K562 (cell line): ENCODE measurements around the gene SUCO. TPM values are rescaled to one million over a fixed set of nuclear protein-coding genes. Genes with fewer than 3 reads are reported as not detected.
A peak's percentile ranks its signal among the peaks of the same experiment; 100 is the strongest.

Source experiments
- BCL6 ChIP-seq: fragments of 250-450 bp; sonication (Bioruptor Pico); IDR thresholded peaks from 2 replicates; pipeline ENCODE4 v1.4.0; 2020
- CBFA2T3 ChIP-seq: fragments of 450-650 bp; IDR thresholded peaks from 2 replicates; pipeline ENCODE4 v1.6.1; 2017
- CREB3L1 ChIP-seq: fragments of 450-650 bp; IDR thresholded peaks from 2 replicates; pipeline ENCODE4 v1.6.1; 2014; ENCODE audit warnings: low read depth, mild to moderate bottlenecking, moderate library complexity, borderline replicate concordance
- E2F4 ChIP-seq: sonication (generic); formaldehyde crosslinking; IDR thresholded peaks from 2 replicates; pipeline ENCODE4 v1.8.0; 2022; ENCODE audit warnings: mild to moderate bottlenecking, low read depth, missing genetic modification reagents
- FOSL1 ChIP-seq: fragments of 200-800 bp; sonication (Bioruptor generic); conservative IDR thresholded peaks from 2 replicates; pipeline ENCODE4 v1.6.1; 2016; ENCODE audit warnings: missing genetic modification characterization, missing compliant biosample characterization
- FOXP1 ChIP-seq: sonication (generic); formaldehyde crosslinking; IDR thresholded peaks from 2 replicates; pipeline ENCODE4 v1.8.0; 2022; ENCODE audit warnings: mild to moderate bottlenecking, missing genetic modification reagents
- HCFC1 ChIP-seq: IDR thresholded peaks from 2 replicates; pipeline ENCODE4 v1.6.1; 2012; ENCODE audit warnings: low read depth, low read length, improper control_type of control experiment
- HDAC6 ChIP-seq: IDR thresholded peaks from 2 replicates; pipeline ENCODE4 v1.6.1; 2012; ENCODE audit warnings: low read depth, mild to moderate bottlenecking, control low read depth, inconsistent platforms, low read length, moderate library complexity
- HEY1 ChIP-seq: fragments of 250-450 bp; sonication (Bioruptor Pico); IDR thresholded peaks from 2 replicates; pipeline ENCODE4 v1.5.0; 2020; ENCODE audit warnings: mild to moderate bottlenecking, moderate library complexity, borderline replicate concordance
- MEIS2 ChIP-seq: fragments of 450-650 bp; IDR thresholded peaks from 2 replicates; pipeline ENCODE4 v1.6.1; 2014; ENCODE audit warnings: mild to moderate bottlenecking; ENCODE audit not compliant: partially characterized antibody
- MTA2 ChIP-seq: fragments of 450-650 bp; IDR thresholded peaks from 2 replicates; pipeline ENCODE4 v1.6.1; 2016; ENCODE audit warnings: low read depth
- MYBL2 ChIP-seq, 2 experiments: fragments of 450-650 bp in 1 of 2; sonication (generic) in 1 of 2; formaldehyde crosslinking in 1 of 2; IDR thresholded peaks; 2 replicates each; pipeline versions ENCODE4 v1.6.1 to v1.8.1; 2017 to 2022; ENCODE audit warnings: borderline replicate concordance in 1 of 2, inconsistent platforms in 1 of 2, low read depth in 1 of 2, mild to moderate bottlenecking in 1 of 2, missing genetic modification reagents in 1 of 2, moderate library complexity in 1 of 2
- NCOA2 ChIP-seq, 2 experiments: fragments of 450-650 bp; IDR thresholded peaks; 2 replicates each; pipeline ENCODE4 v1.6.1; 2018; ENCODE audit warnings: mild to moderate bottlenecking in 2 of 2, moderate library complexity in 1 of 2; ENCODE audit not compliant: partially characterized antibody in 2 of 2
- SMARCA4 ChIP-seq: fragments of 450-650 bp; IDR thresholded peaks from 2 replicates; pipeline ENCODE4 v1.6.1; 2016
- SRSF9 ChIP-seq: fragments of 200-400 bp; formaldehyde crosslinking; IDR thresholded peaks from 2 replicates; pipeline ENCODE4 v1.6.1; 2017; ENCODE audit warnings: low read depth, low read length, borderline replicate concordance
- STAG1 ChIP-seq: sonication (generic); formaldehyde crosslinking; IDR thresholded peaks from 2 replicates; pipeline ENCODE4 v1.5.0; 2020; ENCODE audit warnings: missing genetic modification reagents, borderline replicate concordance
- SUPT5H ChIP-seq: fragments of 450-650 bp; IDR thresholded peaks from 2 replicates; pipeline ENCODE4 v1.6.1; 2016
- ZBTB34 ChIP-seq: fragments of 250-450 bp; sonication (Bioruptor Pico); IDR thresholded peaks from 2 replicates; pipeline ENCODE4 v1.8.0; 2021; ENCODE audit warnings: mild to moderate bottlenecking, moderate library complexity
- ZFP30 ChIP-seq: fragments of 250-450 bp; sonication (Bioruptor Pico); IDR thresholded peaks from 2 replicates; pipeline ENCODE4 v1.8.0; 2022; ENCODE audit warnings: moderate library complexity, mild to moderate bottlenecking, inconsistent platforms, borderline replicate concordance
- ZNF436 ChIP-seq: fragments of 250-450, 450-650 bp; sonication (Bioruptor Pico); formaldehyde crosslinking; IDR thresholded peaks from 2 replicates; pipeline ENCODE4 v1.7.0; 2020; ENCODE audit warnings: mild to moderate bottlenecking
- ZNF449 ChIP-seq: fragments of 250-450 bp; sonication (Bioruptor Pico); IDR thresholded peaks from 2 replicates; pipeline ENCODE4 v1.8.0; 2022; ENCODE audit warnings: moderate library complexity, mild to moderate bottlenecking, inconsistent platforms
- ZNF668 ChIP-seq: fragments of 250-450 bp; sonication (Bioruptor Pico); IDR thresholded peaks from 2 replicates; pipeline ENCODE4 v1.8.0; 2022; ENCODE audit warnings: mild to moderate bottlenecking, inconsistent platforms
- ZNF695 ChIP-seq: fragments of 450-650 bp; formaldehyde crosslinking; IDR thresholded peaks from 2 replicates; pipeline ENCODE4 v1.4.0; 2020; ENCODE audit warnings: mild to moderate bottlenecking, moderate library complexity
- ZNF785 ChIP-seq: fragments of 250-450 bp; sonication (Bioruptor Pico); IDR thresholded peaks from 2 replicates; pipeline ENCODE4 v1.4.0; 2020; ENCODE audit warnings: mild to moderate bottlenecking
- polyA plus RNA-seq, 8 experiments: library from polyadenylated mRNA; depleted of rRNA in 4 of 8; stranded (reverse) in 5 of 8; unstranded in 3 of 8; fragments of >200 nt; fragmentation: Nextera tagmentation in 2 of 8; fragmentation: Illumina TruSeq in 1 of 8; extraction: Ambion mirVana in 2 of 8; extraction: Trizol in 1 of 8; gene quantifications; 2 replicates each; pipeline versions ENCODE4 v1.2.1 to v1.2.3, GENCODE V29; 2011 to 2014; ENCODE audit warnings: inconsistent platforms in 1 of 8, missing spikeins in 1 of 8
- total RNA-seq, 7 experiments: library from RNA; depleted of rRNA in 6 of 7; stranded (reverse); fragments of >200 nt in 6 of 7; fragmentation: Illumina TruSeq in 2 of 7; extraction: Trizol in 2 of 7; gene quantifications; 2 replicates each; pipeline versions ENCODE4 v1.2.1 to v1.2.3, GENCODE V29; 2011 to 2021; ENCODE audit warnings: low replicate concordance in 1 of 7

SUCO gene
- total and polyA plus RNA-seq, 9 of the 15 experiments (the other 6 are each of a cell fraction or from before 2014, with no cell fraction given): 2.5 to 20.6 (median 14.3) TPM

GRCh38 chr1:172532700-172533512 lies at the start of gene SUCO (continued):
- TF ChIP-seq HCFC1: peak; percentile 94
- TF ChIP-seq ZNF449: no peak
- peak; percentile 82 for TF ChIP-seq MEIS2
- TF ChIP-seq CBFA2T3: no peak; the same call in 1 of the 2 replicates
- 0 out of 2 replicates have a peak, but pooled peaks have one; percentile 66 for TF ChIP-seq HDAC6
- no peak for TF ChIP-seq ZNF668 (CRISPR knock-in tag)
- TF ChIP-seq MYBL2 (IDR thresholded peaks at IDR 0.05; ENCODE audit: low read depth): peak; percentile 58
- no peak for TF ChIP-seq MYBL2 (CRISPR knock-in tag; IDR thresholded peaks at IDR 0.05; ENCODE audit: borderline replicate concordance)
- TF ChIP-seq SRSF9: no peak
- no peak for TF ChIP-seq ZFP30 (CRISPR knock-in tag)
- TF ChIP-seq ZNF785 (CRISPR knock-in tag): no peak
- TF ChIP-seq FOXP1 (CRISPR knock-in tag): no peak
- no peak for TF ChIP-seq STAG1
- TF ChIP-seq ZNF695 (CRISPR knock-in tag): peak; percentile 17; the same call in 1 of the 2 replicates
- no peak for TF ChIP-seq BCL6 (CRISPR knock-in tag)
- TF ChIP-seq NCOA2 (IDR thresholded peaks at IDR 0.05; ENCODE audit: partially characterized antibody in 2 of 2): no peak
- TF ChIP-seq HEY1 (CRISPR knock-in tag): no peak
- TF ChIP-seq FOSL1 (tag): peak; percentile 74
- TF ChIP-seq SMARCA4: no peak; the same call in 1 of the 2 replicates
- no peak for TF ChIP-seq ZBTB34 (CRISPR knock-in tag)
- TF ChIP-seq E2F4: peak; percentile 87
- TF ChIP-seq SUPT5H: peak; percentile 92
- peak; percentile 91 for TF ChIP-seq CREB3L1
- TF ChIP-seq MTA2: no peak
- peak; percentile 58; the same call in 1 of the 2 replicates for TF ChIP-seq ZNF436 (CRISPR knock-in tag)
